ENCODE results near the gene SLC17A5. TPM values are rescaled to one million over a fixed set of nuclear protein-coding genes. Genes with fewer than 3 reads are reported as not detected.
A peak's percentile ranks its signal among the peaks of the same experiment; 100 is the strongest.

SLC17A5 gene
- total RNA-seq, 1 donor from 2014 or later: 11.4 TPM

DNA sequence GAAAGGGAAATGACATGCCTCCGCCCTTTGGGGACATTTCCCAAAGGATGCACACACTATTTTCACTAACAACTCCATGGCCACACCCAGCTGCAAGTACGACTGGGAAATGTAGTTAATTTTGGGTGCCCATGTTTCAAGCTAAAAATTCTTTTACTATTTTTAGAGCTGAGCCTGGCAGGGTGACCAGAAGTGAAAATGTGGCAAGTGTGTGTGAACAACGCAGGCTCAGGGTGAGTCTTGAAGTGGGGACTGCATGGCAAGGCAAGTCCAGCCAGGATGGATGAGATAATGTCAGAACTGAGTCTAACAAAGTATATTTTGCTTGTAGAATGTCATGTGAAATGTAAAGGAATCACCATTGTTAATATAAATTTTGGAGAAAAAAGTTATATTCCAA lies 25.2 kb upstream of the SLC17A5 start:
- no peak for DNase-seq (ENCODE audit: low read depth)
- H3K4me3 ChIP-seq (ENCODE audit: low read depth, low read length): no peak overlapping the region
- TF ChIP-seq, protein P1, sequence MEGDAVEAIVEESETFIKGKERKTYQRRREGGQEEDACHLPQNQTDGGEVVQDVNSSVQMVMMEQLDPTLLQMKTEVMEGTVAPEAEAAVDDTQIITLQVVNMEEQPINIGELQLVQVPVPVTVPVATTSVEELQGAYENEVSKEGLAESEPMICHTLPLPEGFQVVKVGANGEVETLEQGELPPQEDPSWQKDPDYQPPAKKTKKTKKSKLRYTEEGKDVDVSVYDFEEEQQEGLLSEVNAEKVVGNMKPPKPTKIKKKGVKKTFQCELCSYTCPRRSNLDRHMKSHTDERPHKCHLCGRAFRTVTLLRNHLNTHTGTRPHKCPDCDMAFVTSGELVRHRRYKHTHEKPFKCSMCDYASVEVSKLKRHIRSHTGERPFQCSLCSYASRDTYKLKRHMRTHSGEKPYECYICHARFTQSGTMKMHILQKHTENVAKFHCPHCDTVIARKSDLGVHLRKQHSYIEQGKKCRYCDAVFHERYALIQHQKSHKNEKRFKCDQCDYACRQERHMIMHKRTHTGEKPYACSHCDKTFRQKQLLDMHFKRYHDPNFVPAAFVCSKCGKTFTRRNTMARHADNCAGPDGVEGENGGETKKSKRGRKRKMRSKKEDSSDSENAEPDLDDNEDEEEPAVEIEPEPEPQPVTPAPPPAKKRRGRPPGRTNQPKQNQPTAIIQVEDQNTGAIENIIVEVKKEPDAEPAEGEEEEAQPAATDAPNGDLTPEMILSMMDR (conservative IDR thresholded peaks at IDR 0.05; ENCODE audit: low read depth, low read length): no peak

DNA sequence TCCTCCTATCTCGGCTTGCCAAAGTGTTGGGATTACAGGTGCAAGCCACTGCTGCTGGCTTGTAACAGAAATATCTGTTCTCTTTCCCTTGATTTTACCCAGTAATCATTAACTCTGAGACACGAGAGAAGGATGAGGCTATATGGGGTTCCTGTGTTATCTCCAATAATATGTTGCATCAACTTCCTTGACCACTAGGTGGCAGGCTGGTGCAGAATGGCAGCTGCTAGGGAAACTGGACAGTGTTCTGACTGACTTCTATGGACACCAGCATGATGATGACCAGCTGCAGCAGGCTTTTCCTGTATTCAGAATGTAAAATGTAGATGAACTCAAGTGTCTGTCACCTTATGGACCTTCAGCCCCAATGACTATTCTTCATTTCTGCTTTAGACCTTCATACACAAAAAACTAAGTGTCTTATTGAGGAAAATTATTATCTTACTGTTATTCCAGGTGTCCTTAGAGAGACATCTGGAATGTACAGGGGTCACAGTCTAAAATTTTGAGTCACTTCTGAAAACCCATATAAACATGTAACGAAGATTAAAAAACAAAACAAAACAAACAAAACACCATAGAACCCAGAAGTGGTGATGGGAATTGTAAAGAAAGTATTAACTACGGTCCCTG lies 21.8 kb upstream of the SLC17A5 start:
- peak; percentile 38 for DNase-seq (ENCODE audit: low read depth)
- TF ChIP-seq, protein P1 (conservative IDR thresholded peaks at IDR 0.05; ENCODE audit: low read depth, low read length): peak; percentile 95
- no peak overlapping the region for H3K4me3 ChIP-seq (ENCODE audit: low read depth, low read length)

DNA sequence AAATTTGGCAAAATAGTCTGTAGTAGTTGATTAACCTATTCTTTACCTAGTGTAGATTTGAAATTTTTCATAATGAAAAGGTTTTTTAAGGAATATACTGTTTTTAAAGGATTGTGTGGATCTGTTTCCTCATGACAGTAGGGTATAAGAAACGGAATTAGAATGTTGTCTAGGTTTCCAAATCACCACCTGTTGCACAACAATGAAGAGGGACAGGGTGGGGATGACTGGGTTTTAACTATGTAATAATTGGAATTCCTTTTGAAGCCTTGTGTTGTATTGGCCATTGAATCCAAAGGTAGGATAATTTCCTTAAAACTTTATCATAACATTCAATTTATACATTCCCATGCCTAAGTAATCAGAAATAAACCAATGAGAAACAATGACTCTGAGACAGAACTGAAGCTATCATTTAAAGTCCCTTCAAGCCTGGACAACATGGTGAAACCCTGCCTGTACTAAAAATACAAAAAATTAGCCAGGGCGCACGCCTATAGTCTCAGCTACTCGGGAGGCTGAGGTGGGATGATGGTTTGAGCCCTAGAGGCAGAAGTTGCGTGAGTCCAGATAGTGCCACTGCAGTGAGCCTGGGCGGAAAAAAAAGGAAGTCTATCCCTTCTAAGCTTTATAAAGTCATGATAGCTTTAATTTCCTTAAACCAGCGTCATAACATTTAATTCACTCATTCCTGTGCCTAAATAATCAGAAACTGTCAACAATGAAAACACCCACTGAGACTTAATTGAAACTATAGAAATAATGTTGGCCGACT lies 18.3 kb upstream of the SLC17A5 start:
- DNase-seq (ENCODE audit: low read depth): no peak
- no peak overlapping the region for H3K4me3 ChIP-seq (ENCODE audit: low read depth, low read length)
- TF ChIP-seq, protein P1 (conservative IDR thresholded peaks at IDR 0.05; ENCODE audit: low read depth, low read length): no peak

DNA sequence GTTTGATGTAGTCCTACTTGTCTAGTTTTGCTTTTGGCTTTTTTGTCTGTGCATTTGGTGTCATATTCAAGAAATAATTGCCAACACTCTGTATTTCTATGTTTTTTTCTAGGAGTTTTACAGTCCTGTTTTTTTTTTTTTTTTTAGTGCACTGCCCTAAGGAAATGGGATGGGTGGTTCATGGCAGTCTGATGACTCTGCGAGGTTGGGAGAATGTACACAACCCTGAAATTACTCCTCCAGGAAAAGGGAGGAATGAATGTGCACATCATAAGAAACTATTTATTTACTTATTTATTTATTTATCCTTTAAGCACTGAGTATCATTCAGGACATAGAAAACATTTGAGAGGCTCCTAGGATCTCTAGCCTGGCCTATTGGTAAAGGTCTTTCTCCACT lies 15.2 kb upstream of the SLC17A5 start:
- no peak overlapping the region for H3K4me3 ChIP-seq (ENCODE audit: low read depth, low read length)
- TF ChIP-seq, protein P1 (conservative IDR thresholded peaks at IDR 0.05; ENCODE audit: low read depth, low read length): no peak
- DNase-seq (ENCODE audit: low read depth): no peak

DNA sequence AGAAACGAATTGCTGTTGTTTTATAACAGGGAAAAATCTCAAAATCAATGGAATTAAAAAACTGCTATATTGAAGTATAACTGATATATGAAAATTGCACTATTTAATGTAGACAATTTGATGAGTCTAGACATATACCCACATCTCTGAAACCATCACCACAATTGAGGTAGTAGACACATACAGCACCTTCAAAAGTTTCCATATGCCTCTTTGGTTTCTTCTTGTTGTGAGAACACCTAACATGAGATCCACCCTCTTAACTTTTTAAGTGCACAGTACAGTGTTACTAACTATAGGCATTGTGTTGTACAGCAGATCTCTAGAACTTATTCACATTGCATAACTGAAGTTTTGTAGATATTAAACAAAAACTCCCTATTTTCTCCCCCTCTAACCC lies 14.0 kb upstream of the SLC17A5 start:
- DNase-seq (ENCODE audit: low read depth): no peak
- no peak overlapping the region for H3K4me3 ChIP-seq (ENCODE audit: low read depth, low read length)
- TF ChIP-seq, protein P1 (conservative IDR thresholded peaks at IDR 0.05; ENCODE audit: low read depth, low read length): no peak

DNA sequence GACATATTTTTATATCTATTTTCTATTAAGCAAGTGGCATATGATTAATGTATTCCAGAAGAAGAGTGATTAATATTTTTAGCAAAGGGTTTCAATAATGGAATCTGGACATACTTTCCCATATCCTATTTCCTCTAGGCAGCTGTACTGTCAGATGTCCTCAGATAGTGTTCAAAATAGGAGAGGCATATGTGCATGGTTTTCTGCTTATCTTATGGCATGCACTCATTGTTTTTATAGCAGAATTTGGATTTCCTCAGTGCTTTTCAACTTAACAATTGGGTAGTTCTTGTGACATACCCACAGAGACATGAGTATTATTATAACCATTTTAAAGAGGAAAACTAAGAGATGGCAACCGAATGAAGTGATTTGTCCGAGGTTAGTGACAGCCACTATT lies 12.6 kb upstream of the SLC17A5 start:
- H3K4me3 ChIP-seq (ENCODE audit: low read depth, low read length): no peak overlapping the region
- TF ChIP-seq, protein P1 (conservative IDR thresholded peaks at IDR 0.05; ENCODE audit: low read depth, low read length): no peak
- DNase-seq (ENCODE audit: low read depth): no peak

All from epithelial cell of proximal tubule (primary cell).